Activated CD8-positive, alpha-beta memory T cell treated with anti-CD3 and anti-CD28 coated beads for 4 hours (primary cell): ENCODE measurements around the gene OSGEP.

Experiments
- DNase-seq, 2 donors: peaks; one replicate each; pipeline ENCODE4 v3.0.0-alpha.2; 2020; ENCODE audit warnings: low read depth in 2 of 2

OSGEP gene

GRCh38 chr14:20434701-20435581 is 19.7 kb downstream of the OSGEP start:
- DNase-seq: no peak

GRCh38 chr14:20429801-20430669 is 24.6 kb downstream of the OSGEP start:
- DNase-seq: no peak

- no peak for DNase-seq
Observed at GRCh38 chr14:20428802-20429201, 25.8 kb downstream of the OSGEP start.

- no peak for DNase-seq
Observed at GRCh38 chr14:20428010-20428365, 26.6 kb downstream of the OSGEP start.

GRCh38 chr14:20427231-20428009 is 27.2 kb downstream of the OSGEP start:
- DNase-seq: no peak

GRCh38 chr14:20424851-20425250 is 29.8 kb downstream of the OSGEP start:
- DNase-seq: no peak

GRCh38 chr14:20422886-20423285 is 31.7 kb downstream of the OSGEP start:
- DNase-seq: no peak

- DNase-seq: no peak
Observed at GRCh38 chr14:20421267-20421666, 33.3 kb downstream of the OSGEP start.

- no peak for DNase-seq
Observed at GRCh38 chr14:20419419-20419818, 35.2 kb downstream of the OSGEP start.

GRCh38 chr14:20418501-20418909 is 36.1 kb downstream of the OSGEP start:
- no peak for DNase-seq

- no peak for DNase-seq
Observed at GRCh38 chr14:20417250-20418186, 37.1 kb downstream of the OSGEP start.

GRCh38 chr14:20416223-20416622 is 38.4 kb downstream of the OSGEP start:
- DNase-seq: no peak

- no peak for DNase-seq
Observed at GRCh38 chr14:20415782-20416206, 38.8 kb downstream of the OSGEP start.

- DNase-seq: no peak
Observed at GRCh38 chr14:20413744-20414082, 40.9 kb downstream of the OSGEP start.

- DNase-seq: peak; percentile 49 to 53
Observed at GRCh38 chr14:20412876-20413743, 41.5 kb downstream of the OSGEP start, which contains the start of gene TEP1. Gene TEP1 (minus strand): TSS chr14:20413501. CDS start chr14:20408439, 5,062 bp downstream.

- no peak for DNase-seq
Observed at GRCh38 chr14:20412411-20412810, 42.2 kb downstream of the OSGEP start.

- no peak for DNase-seq
Observed at GRCh38 chr14:20409226-20409625, 45.4 kb downstream of the OSGEP start.

GRCh38 chr14:20403521-20403920 is 51.1 kb downstream of the OSGEP start:
- no peak for DNase-seq

GRCh38 chr14:20400965-20401593 is 53.5 kb downstream of the OSGEP start:
- no peak for DNase-seq
